Measurements from ENCODE around the gene C6orf120. TPM values are rescaled to one million over a fixed set of nuclear protein-coding genes. Genes with fewer than 3 reads are reported as not detected.

C6orf120 gene
- total and polyA plus RNA-seq, 9 donors: 13.3 to 32.7 (median 25.8) TPM

DNA sequence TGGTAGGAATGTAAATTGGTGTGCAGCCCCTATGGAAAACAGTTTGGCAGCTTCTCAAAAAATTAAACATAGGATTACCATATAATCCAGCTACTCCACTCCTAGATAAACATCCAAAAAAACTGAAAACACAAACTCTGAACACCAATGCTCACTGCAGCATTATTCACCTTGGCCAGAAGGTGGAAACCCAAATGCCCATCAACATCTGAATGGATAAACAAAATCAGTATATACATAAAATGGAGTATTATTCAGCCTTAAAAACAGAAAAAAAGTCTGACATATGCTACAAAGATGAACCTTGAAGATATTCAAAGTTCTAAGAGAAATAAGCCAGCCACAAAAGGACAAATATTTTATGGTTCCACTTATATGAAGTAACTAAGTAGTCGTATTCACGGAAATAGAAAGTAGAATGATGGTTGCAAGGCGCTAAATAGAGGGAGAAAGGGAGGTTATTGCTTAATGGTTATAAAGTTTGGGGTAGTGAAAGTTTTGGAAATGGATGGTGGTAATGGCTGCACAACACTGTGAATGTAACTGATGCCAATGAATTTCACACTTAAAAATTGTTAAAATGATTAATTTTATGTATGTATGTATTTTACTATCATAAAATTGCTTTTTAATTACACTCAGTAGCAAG is 18.4 kb downstream of the C6orf120 start:
- intact Hi-C loops (cut with DNase I): loop anchor here in 1 of 4 donors (10.0 kb wide), 1 partner anchor 486 kb away; no protein-coding TSS in a partner anchor
- H3K27me3 ChIP-seq: no peaks in the 10 kb centered on the region
- H3K4me1 ChIP-seq (ENCODE audit: insufficient read depth): peaks cover 3% of the 10 kb centered on the region
- no peak for DNase-seq
- TF ChIP-seq EP300 (IDR thresholded peaks at IDR 0.05) (no peak), POLR2A (IDR thresholded peaks at IDR 0.05) (no peak)
- TF ChIP-seq, protein P1, sequence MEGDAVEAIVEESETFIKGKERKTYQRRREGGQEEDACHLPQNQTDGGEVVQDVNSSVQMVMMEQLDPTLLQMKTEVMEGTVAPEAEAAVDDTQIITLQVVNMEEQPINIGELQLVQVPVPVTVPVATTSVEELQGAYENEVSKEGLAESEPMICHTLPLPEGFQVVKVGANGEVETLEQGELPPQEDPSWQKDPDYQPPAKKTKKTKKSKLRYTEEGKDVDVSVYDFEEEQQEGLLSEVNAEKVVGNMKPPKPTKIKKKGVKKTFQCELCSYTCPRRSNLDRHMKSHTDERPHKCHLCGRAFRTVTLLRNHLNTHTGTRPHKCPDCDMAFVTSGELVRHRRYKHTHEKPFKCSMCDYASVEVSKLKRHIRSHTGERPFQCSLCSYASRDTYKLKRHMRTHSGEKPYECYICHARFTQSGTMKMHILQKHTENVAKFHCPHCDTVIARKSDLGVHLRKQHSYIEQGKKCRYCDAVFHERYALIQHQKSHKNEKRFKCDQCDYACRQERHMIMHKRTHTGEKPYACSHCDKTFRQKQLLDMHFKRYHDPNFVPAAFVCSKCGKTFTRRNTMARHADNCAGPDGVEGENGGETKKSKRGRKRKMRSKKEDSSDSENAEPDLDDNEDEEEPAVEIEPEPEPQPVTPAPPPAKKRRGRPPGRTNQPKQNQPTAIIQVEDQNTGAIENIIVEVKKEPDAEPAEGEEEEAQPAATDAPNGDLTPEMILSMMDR (IDR thresholded peaks at IDR 0.05): no peak
- H3K36me3 ChIP-seq: no peaks in the 10 kb centered on the region
- 95 to 98% (median 95%) methylated on average over 3 of the region's 3 CpGs for WGBS, 3 donors
- no peaks in the 10 kb centered on the region for H3K9me3 ChIP-seq
- no peak overlapping the region for H3K27ac ChIP-seq
- no peak overlapping the region for H3K4me3 ChIP-seq

DNA sequence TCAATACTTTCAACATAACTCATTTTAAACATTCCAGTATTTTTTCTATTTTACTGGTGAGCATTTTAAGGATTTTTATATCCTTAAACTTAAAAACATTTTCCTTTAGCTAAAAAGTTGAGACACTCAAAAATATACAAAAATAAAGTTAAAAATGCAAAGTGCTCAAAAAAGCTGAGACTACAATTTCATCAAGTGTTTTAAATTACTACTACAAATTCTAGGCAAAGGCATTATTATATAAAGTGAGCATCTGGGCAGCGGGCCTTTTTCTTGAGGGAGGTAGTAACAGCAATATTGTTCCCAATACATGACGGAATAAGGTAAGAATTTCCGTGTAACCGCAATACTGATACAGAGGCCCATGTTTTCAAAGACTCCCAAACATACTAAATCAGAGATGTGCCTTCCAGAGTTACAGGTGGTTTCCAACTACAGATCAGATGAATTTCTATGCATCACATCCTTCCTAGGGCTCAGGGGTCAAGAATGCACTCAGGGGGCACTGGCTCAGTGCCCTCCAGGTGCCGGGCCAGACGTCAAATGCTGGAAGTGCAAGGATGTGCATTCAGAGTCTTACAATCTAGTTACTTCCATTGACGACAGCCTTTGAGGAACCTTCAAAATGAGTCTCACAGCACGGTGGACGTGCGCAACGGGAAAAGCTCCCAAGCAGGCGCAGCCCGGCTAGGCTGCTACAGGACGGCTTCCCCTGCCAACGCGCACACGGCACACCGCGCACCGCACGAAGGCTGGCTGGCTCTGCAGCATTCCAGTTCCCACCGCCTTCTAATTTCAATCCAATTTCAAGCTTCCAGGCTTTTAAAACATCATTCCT is 20.7 kb downstream of the C6orf120 start:
- TF ChIP-seq, protein P1 (IDR thresholded peaks at IDR 0.05): no peak
- no peak for TF ChIP-seq POLR2A (IDR thresholded peaks at IDR 0.05)
- TF ChIP-seq EP300 (IDR thresholded peaks at IDR 0.05): no peak
- intact Hi-C loops (cut with DNase I): loop anchor here in 1 of 4 donors (10.0 kb wide), 1 partner anchor 488 kb away; no protein-coding TSS in a partner anchor
- 2 to 3% (median 3%) methylated on average over 22 of the region's 22 CpGs for WGBS, 3 donors
- H3K9me3 ChIP-seq: no peaks in the 10 kb centered on the region
- DNase-seq: peak; percentile 35 to 63 (median 43)
- H3K4me3 ChIP-seq: peak overlapping the region; percentile 77
- H3K27me3 ChIP-seq: no peaks in the 10 kb centered on the region
- H3K27ac ChIP-seq: peak overlapping the region; percentile 56 to 96
- H3K4me1 ChIP-seq (ENCODE audit: insufficient read depth): peaks cover 3% of the 10 kb centered on the region
- H3K36me3 ChIP-seq: no peaks in the 10 kb centered on the region

DNA sequence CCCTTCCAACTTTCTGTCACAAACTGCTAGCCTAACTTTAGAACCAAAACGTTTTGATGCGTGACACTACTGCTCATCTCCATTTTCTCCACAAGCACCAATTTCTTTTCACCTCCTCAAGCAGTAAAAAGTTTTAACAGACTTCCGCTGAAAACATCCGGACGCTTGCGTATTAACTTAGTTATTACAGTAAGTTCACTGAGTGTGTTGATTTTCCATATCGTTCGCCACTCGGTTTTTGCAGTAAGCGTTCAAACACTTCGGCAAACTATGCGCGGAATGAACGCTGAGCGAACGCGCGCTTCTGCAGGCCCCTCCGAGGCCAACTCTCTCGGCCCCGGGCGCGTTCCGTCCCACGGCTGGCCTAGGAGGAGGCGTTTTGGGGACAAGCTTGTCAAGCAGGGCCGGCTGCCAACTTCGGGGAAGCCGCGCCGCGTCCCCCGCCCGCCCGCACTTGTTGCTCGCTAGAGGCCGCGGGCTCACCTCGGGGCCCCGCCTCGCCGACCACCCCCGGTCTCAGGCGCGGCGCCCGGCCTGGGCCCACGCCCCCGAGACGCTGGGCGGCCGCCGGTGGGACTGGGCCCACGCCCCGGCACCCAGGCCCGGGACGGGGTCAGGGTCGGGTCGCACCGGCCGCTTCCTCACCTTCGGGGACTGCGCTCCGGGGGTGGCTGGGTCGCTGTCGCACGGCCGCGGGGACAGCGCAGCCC is 21.4 kb downstream of the C6orf120 start:
- Histone ChIP-seq H3K4me1 (ENCODE audit: insufficient read depth) (peaks cover 3% of the 10 kb centered on the region), H3K27me3 (no peaks in the 10 kb centered on the region), H3K9me3 (no peaks in the 10 kb centered on the region), H3K4me3 (peak overlapping the region; percentile 77), H3K27ac (peak overlapping the region; percentile 56 to 96), H3K36me3 (no peaks in the 10 kb centered on the region)
- intact Hi-C loops (cut with DNase I): loop anchor here in 1 of 4 donors (10.0 kb wide), 1 partner anchor 489 kb away; no protein-coding TSS in a partner anchor
- 0 to 1% (median 1%) methylated on average over 25 to 70 of the region's 70 CpGs for WGBS, 3 donors
- no peak for TF ChIP-seq EP300 (IDR thresholded peaks at IDR 0.05)
- TF ChIP-seq, protein P1 (IDR thresholded peaks at IDR 0.05): no peak
- no peak for TF ChIP-seq POLR2A (IDR thresholded peaks at IDR 0.05)
- peak; percentile 74 to 86 (median 82) for DNase-seq

DNA sequence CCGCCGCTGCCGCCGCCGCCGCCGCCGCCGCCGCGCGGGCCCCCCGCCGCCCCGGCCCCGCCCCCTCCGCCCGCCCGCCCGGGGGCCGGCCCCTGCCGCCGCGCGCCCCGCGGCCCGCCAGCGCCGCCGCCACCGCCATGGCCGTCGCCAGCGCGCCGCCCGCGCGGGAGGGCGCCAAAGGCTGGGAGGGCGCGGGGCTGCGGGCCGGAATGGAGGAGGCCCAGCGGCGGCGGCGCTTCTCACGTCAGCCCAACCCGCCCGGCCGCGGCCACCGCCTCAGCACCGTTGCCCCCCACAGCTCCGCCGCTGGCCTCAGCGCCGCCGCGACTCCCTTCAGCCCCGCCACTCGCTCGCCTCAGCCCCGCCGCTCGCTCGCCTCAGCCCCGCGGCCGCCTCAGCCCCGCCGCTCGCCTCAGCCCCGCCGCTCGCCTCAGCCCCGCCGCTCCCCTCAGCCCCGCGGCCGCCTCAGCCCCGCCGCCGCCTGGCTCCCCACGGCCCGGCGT is 22.1 kb downstream of the C6orf120 start:
- H3K27ac ChIP-seq: peak overlapping the region; percentile 86 to 96
- peak overlapping the region; percentile 69 for H3K4me3 ChIP-seq
- no peaks in the 10 kb centered on the region for H3K36me3 ChIP-seq
- intact Hi-C loops (cut with DNase I): loop anchor here in 1 of 4 donors (10.0 kb wide), 1 partner anchor 489 kb away; no protein-coding TSS in a partner anchor
- DNase-seq: peak in 3 of 5 donors; percentile 19 to 48 (median 37)
- peaks cover 3% of the 10 kb centered on the region for H3K4me1 ChIP-seq (ENCODE audit: insufficient read depth)
- H3K27me3 ChIP-seq: no peaks in the 10 kb centered on the region
- no peaks in the 10 kb centered on the region for H3K9me3 ChIP-seq
- 0 to 1% (median 1%) methylated on average over 17 to 53 of the region's 89 CpGs for WGBS, 3 donors
- TF ChIP-seq EP300 (IDR thresholded peaks at IDR 0.05) (no peak), POLR2A (IDR thresholded peaks at IDR 0.05) (no peak)
- TF ChIP-seq, protein P1 (IDR thresholded peaks at IDR 0.05): no peak
